ENCODE measurements around the gene P2RX7. TPM values are rescaled to one million over a fixed set of nuclear protein-coding genes. Genes with fewer than 3 reads are reported as not detected.
A peak's percentile ranks its signal among the peaks of the same experiment; 100 is the strongest.

P2RX7 gene
- total and polyA plus RNA-seq, 9 of the 15 experiments (the other 6 are each of a cell fraction or from before 2014, with no cell fraction given): 0.04 to 0.65 (median 0.30) TPM

DNA sequence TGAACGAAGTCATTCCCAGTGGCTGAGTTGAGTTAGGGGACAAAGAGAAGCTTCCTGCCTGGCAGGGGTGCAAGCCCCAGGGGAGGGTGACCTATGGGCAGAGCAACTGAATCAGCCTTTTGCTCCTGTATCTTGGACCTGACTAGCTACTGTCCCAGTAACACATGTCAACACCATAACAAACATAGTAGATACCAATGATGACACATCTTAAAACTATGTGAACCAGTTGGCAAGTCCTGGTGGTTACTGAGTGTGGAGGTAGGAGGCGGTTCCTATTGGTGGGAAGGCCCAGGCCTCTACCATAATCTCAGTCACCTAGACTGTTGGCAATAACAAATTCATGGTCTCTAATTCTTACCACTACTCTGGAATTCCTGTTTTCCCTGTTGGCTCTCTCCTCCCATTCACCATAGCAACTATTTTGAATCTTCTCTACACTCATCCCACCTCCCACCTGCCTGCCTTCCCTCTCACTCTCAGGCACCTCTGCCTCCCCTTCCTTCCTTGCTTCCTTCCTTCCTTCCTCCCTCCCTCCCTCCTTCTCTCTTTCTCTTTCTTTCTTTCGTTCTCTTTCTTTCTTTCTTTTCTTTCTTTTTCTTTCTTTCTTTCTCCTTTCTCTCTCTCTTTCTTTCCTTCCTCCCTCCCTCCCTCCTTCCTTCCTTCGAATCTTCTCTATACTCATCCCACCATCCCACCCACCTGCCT is 8.1 kb upstream of the P2RX7 start (continued):
- TF ChIP-seq CBFA2T3 (IDR thresholded peaks at IDR 0.05) (no peak), TEAD1 (CRISPR knock-in tag; IDR thresholded peaks at IDR 0.05) (peak; percentile 86 to 92), ZNF347 (CRISPR knock-in tag; IDR thresholded peaks at IDR 0.05; ENCODE audit: low read depth) (no peak), PTBP1 (IDR thresholded peaks at IDR 0.05; ENCODE audit: low read depth, low read length) (no peak), HDAC3 (IDR thresholded peaks at IDR 0.05; ENCODE audit: borderline replicate concordance, partially characterized antibody) (no peak), PHB (CRISPR knock-in tag; IDR thresholded peaks at IDR 0.05) (no peak), DMBX1 (CRISPR knock-in tag; IDR thresholded peaks at IDR 0.05; ENCODE audit: borderline replicate concordance) (no peak), ZFPM2 (CRISPR knock-in tag; IDR thresholded peaks at IDR 0.05) (no peak), CAMTA2 (CRISPR knock-in tag; conservative IDR thresholded peaks at IDR 0.05) (no peak), FOS (IDR thresholded peaks at IDR 0.05; ENCODE audit: extremely low read depth, insufficient read length) (peak; percentile 13), KAT2B (IDR thresholded peaks at IDR 0.05; ENCODE audit: low read depth, low read length) (no peak), HNRNPLL (IDR thresholded peaks at IDR 0.05; ENCODE audit: low read depth, low read length, poor library complexity, severe bottlenecking) (no peak), PHB2 (IDR thresholded peaks at IDR 0.05; ENCODE audit: low read depth) (0 out of 2 replicates have a peak, but pooled peaks have one; percentile 22), LARP7 (IDR thresholded peaks at IDR 0.05) (no peak), KLF10 (CRISPR knock-in tag; IDR thresholded peaks at IDR 0.05) (no peak), FOXJ2 (tag; IDR thresholded peaks at IDR 0.05) (peak; percentile 85), SAFB (IDR thresholded peaks at IDR 0.05; ENCODE audit: borderline replicate concordance, low read depth, low read length) (no peak), ZNF143 (CRISPR knock-in tag; IDR thresholded peaks at IDR 0.05) (no peak), CBX3 (IDR thresholded peaks at IDR 0.05; ENCODE audit: borderline replicate concordance in 1 of 2, low read length in 2 of 2) (no peak), EZH2 (IDR thresholded peaks at IDR 0.05; ENCODE audit: borderline replicate concordance, low read depth, low read length) (no peak)
- TF ChIP-seq, protein P1, sequence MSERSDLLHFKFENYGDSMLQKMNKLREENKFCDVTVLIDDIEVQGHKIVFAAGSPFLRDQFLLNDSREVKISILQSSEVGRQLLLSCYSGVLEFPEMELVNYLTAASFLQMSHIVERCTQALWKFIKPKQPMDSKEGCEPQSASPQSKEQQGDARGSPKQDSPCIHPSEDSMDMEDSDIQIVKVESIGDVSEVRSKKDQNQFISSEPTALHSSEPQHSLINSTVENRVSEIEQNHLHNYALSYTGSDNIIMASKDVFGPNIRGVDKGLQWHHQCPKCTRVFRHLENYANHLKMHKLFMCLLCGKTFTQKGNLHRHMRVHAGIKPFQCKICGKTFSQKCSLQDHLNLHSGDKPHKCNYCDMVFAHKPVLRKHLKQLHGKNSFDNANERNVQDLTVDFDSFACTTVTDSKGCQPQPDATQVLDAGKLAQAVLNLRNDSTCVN (CRISPR knock-in tag; IDR thresholded peaks at IDR 0.05): 0 out of 2 replicates have a peak, but pooled peaks have one; percentile 61
- TF ChIP-seq, protein P2, sequence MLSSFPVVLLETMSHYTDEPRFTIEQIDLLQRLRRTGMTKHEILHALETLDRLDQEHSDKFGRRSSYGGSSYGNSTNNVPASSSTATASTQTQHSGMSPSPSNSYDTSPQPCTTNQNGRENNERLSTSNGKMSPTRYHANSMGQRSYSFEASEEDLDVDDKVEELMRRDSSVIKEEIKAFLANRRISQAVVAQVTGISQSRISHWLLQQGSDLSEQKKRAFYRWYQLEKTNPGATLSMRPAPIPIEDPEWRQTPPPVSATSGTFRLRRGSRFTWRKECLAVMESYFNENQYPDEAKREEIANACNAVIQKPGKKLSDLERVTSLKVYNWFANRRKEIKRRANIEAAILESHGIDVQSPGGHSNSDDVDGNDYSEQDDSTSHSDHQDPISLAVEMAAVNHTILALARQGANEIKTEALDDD (IDR thresholded peaks at IDR 0.05): peak; percentile 77
- TF ChIP-seq, protein P3, sequence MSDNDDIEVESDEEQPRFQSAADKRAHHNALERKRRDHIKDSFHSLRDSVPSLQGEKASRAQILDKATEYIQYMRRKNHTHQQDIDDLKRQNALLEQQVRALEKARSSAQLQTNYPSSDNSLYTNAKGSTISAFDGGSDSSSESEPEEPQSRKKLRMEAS (CRISPR knock-in tag; IDR thresholded peaks at IDR 0.05): no peak
- TF ChIP-seq, protein P4, sequence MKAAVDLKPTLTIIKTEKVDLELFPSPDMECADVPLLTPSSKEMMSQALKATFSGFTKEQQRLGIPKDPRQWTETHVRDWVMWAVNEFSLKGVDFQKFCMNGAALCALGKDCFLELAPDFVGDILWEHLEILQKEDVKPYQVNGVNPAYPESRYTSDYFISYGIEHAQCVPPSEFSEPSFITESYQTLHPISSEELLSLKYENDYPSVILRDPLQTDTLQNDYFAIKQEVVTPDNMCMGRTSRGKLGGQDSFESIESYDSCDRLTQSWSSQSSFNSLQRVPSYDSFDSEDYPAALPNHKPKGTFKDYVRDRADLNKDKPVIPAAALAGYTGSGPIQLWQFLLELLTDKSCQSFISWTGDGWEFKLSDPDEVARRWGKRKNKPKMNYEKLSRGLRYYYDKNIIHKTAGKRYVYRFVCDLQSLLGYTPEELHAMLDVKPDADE (conservative IDR thresholded peaks at IDR 0.05; ENCODE audit: control insufficient read depth, low read depth, low read length): no peak
- TF ChIP-seq, protein P5, sequence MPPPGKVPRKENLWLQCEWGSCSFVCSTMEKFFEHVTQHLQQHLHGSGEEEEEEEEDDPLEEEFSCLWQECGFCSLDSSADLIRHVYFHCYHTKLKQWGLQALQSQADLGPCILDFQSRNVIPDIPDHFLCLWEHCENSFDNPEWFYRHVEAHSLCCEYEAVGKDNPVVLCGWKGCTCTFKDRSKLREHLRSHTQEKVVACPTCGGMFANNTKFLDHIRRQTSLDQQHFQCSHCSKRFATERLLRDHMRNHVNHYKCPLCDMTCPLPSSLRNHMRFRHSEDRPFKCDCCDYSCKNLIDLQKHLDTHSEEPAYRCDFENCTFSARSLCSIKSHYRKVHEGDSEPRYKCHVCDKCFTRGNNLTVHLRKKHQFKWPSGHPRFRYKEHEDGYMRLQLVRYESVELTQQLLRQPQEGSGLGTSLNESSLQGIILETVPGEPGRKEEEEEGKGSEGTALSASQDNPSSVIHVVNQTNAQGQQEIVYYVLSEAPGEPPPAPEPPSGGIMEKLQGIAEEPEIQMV (tag; conservative IDR thresholded peaks at IDR 0.05; ENCODE audit: low read depth): 0 out of 2 replicates have a peak, but pooled peaks have one; percentile 44
